SK-N-SH (cell line): Measurements from ENCODE around the gene IL21R. TPM values are rescaled to one million over a fixed set of nuclear protein-coding genes. Genes with fewer than 3 reads are reported as not detected.

ENCODE experiments used
- CTCF ChIA-PET: fragments of 300-600, 350-600 bp; formaldehyde crosslinking; extraction: SDS; loops from one replicate; lab custom pipeline; 2021; lab: Yijun Ruan, JAX
- POLR2A ChIA-PET: fragments of 350-600 bp; sonication (Branson Sonifier 250); formaldehyde crosslinking; extraction: SDS; loops from one replicate; lab custom pipeline; 2020; ENCODE audit warnings: antibody characterized with exemption, inconsistent platforms; lab: Yijun Ruan, JAX
- DNase-seq: peaks from one replicate; pipeline ENCODE4 v3.0.0; 2012
- H2AFZ ChIP-seq: fragments of 200-600 bp; sonication (generic); 2 replicates; pipeline ENCODE4 v1.8.1; 2016; ENCODE audit warnings: antibody characterized with exemption, mild to moderate bottlenecking, low read depth
- H3F3A ChIP-seq: fragments of 200-600 bp; sonication (generic); replicated peaks from 2 replicates; pipeline ENCODE3; 2016; ENCODE audit warnings: antibody characterized with exemption, mild to moderate bottlenecking; ENCODE audit not compliant: insufficient read depth
- H3K27ac ChIP-seq, 2 experiments: fragments of 200-500 bp in 1 of 2; fragments of 200-600 bp in 1 of 2; sonication (Bioruptor generic) in 1 of 2; sonication (generic), shearing (Covaris generic) in 1 of 2; 2 replicates each; pipeline versions ENCODE4 v1.5.1 to v1.6.1; 2014 to 2016; ENCODE audit warnings: low read depth in 2 of 2, inconsistent platforms in 1 of 2, low read length in 1 of 2, mild to moderate bottlenecking in 1 of 2, mixed read lengths in 1 of 2
- H3K27me3 ChIP-seq: fragments of 200-600 bp; sonication (generic), shearing (Covaris generic); 2 replicates; pipeline ENCODE4 v1.6.1; 2016; ENCODE audit warnings: mixed run types; ENCODE audit not compliant: insufficient read depth
- H3K36me3 ChIP-seq, 2 experiments: fragments of 200-500 bp in 1 of 2; fragments of 200-600 bp in 1 of 2; sonication (Bioruptor generic) in 1 of 2; sonication (generic) in 1 of 2; replicated peaks in 1 of 2; 2 replicates each; pipeline versions ENCODE3 to v1.5.1; 2014 to 2016; ENCODE audit warnings: low read length in 1 of 2, mild to moderate bottlenecking in 1 of 2; ENCODE audit not compliant: insufficient read depth in 2 of 2, control insufficient read depth in 1 of 2
- H3K4me1 ChIP-seq, 2 experiments: fragments of 200-500 bp in 1 of 2; fragments of 200-600 bp in 1 of 2; sonication (Bioruptor generic) in 1 of 2; sonication (generic), shearing (Covaris generic) in 1 of 2; 2 replicates each; pipeline versions ENCODE4 v1.5.1 to v1.6.1; 2014 to 2016; ENCODE audit warnings: low read depth in 1 of 2, low read length in 1 of 2, mixed run types in 1 of 2; ENCODE audit not compliant: insufficient read depth in 2 of 2, control insufficient read depth in 1 of 2
- H3K4me2 ChIP-seq: fragments of 200-600 bp; sonication (generic), shearing (Covaris generic); 2 replicates; pipeline ENCODE4 v1.6.1; 2017; ENCODE audit warnings: mixed run types
- H3K4me3 ChIP-seq, 2 experiments: fragments of 200-500 bp in 1 of 2; fragments of 200-600 bp in 1 of 2; sonication (Bioruptor generic) in 1 of 2; sonication (generic), shearing (Covaris generic) in 1 of 2; 2 replicates each; pipeline versions ENCODE4 v1.5.1 to v1.8.1; 2014 to 2016; ENCODE audit warnings: low read depth in 2 of 2, inconsistent platforms in 1 of 2, low read length in 1 of 2, mild to moderate bottlenecking in 1 of 2, mixed read lengths in 1 of 2, moderate library complexity in 1 of 2
- H3K79me2 ChIP-seq: fragments of 200-600 bp; sonication (generic); 2 replicates; pipeline ENCODE4 v1.8.1; 2017; ENCODE audit warnings: mild to moderate bottlenecking; ENCODE audit not compliant: insufficient read depth
- H3K9ac ChIP-seq: fragments of 200-600 bp; sonication (generic); 2 replicates; pipeline ENCODE4 v1.6.1; 2017; ENCODE audit warnings: mixed run types
- H3K9me2 ChIP-seq: fragments of 200-600 bp; sonication (generic); 2 replicates; pipeline ENCODE4 v1.6.1; 2017; ENCODE audit warnings: mixed run types
- H3K9me3 ChIP-seq: fragments of 200-600 bp; sonication (generic); 2 replicates; pipeline ENCODE4 v1.6.1; 2017; ENCODE audit warnings: mixed run types, mild to moderate bottlenecking, moderate library complexity
- H4K20me1 ChIP-seq: fragments of 200-600 bp; sonication (generic); 2 replicates; pipeline ENCODE4 v1.6.1; 2017; ENCODE audit warnings: mild to moderate bottlenecking, mixed run types; ENCODE audit not compliant: insufficient read depth
- CHD2 ChIP-seq: fragments of 150-350 bp; IDR thresholded peaks from 2 replicates; pipeline ENCODE4 v1.6.1; 2018; ENCODE audit warnings: low read length; ENCODE audit not compliant: partially characterized antibody
- ELF1 ChIP-seq: IDR thresholded peaks from 2 replicates; pipeline ENCODE4 v1.4.0; 2012
- FOSL2 ChIP-seq: IDR thresholded peaks from 2 replicates; pipeline ENCODE4 v1.4.0; 2012; ENCODE audit warnings: low read depth, mild to moderate bottlenecking, moderate library complexity, borderline replicate concordance
- FOXM1 ChIP-seq: IDR thresholded peaks from 2 replicates; pipeline ENCODE4 v1.4.0; 2012; ENCODE audit warnings: low read depth, mild to moderate bottlenecking
- GATA2 ChIP-seq: sonication (generic); formaldehyde crosslinking; IDR thresholded peaks from 2 replicates; pipeline ENCODE4 v1.5.0; 2020; ENCODE audit warnings: mild to moderate bottlenecking, missing genetic modification reagents
- JUND ChIP-seq: IDR thresholded peaks from 2 replicates; pipeline ENCODE4 v1.4.0; 2012
- NFIC ChIP-seq: IDR thresholded peaks from 2 replicates; pipeline ENCODE4 v1.4.0; 2012; ENCODE audit warnings: borderline replicate concordance
- NRF1 ChIP-seq: IDR thresholded peaks from 2 replicates; pipeline ENCODE4 v1.6.1; 2012; ENCODE audit warnings: low read depth, mild to moderate bottlenecking, low read length
- PBX3 ChIP-seq: IDR thresholded peaks from 2 replicates; pipeline ENCODE4; 2012
- RAD21 ChIP-seq: IDR thresholded peaks from 2 replicates; pipeline ENCODE4 v1.6.1; 2012; ENCODE audit warnings: mild to moderate bottlenecking, low read length
- RCOR1 ChIP-seq: fragments of 150-350 bp; IDR thresholded peaks from 2 replicates; pipeline ENCODE4 v1.6.1; 2017; ENCODE audit warnings: antibody characterized with exemption, low read length
- RXRA ChIP-seq: IDR thresholded peaks from 2 replicates; pipeline ENCODE4 v1.4.0; 2012; ENCODE audit warnings: low read depth, mild to moderate bottlenecking, borderline replicate concordance
- SIN3A ChIP-seq: IDR thresholded peaks from 2 replicates; pipeline ENCODE4 v1.6.1; 2012; ENCODE audit warnings: low read depth, mild to moderate bottlenecking, low read length, moderate library complexity, borderline replicate concordance
- SMC3 ChIP-seq: IDR thresholded peaks from 2 replicates; pipeline ENCODE4 v1.6.1; 2012; ENCODE audit warnings: low read depth, low read length, improper control_type of control experiment
- TAF1 ChIP-seq: IDR thresholded peaks from 2 replicates; pipeline ENCODE4 v1.6.1; 2012; ENCODE audit warnings: low read depth, mild to moderate bottlenecking, low read length, moderate library complexity, borderline replicate concordance
- TCF12 ChIP-seq: IDR thresholded peaks from 2 replicates; pipeline ENCODE4 v1.4.0; 2012
- USF2 ChIP-seq: fragments of 150-350 bp; IDR thresholded peaks from 2 replicates; pipeline ENCODE4 v1.6.1; 2017; ENCODE audit warnings: antibody characterized with exemption, low read length, low read depth, borderline replicate concordance
- ZBTB33 ChIP-seq: IDR thresholded peaks from 2 replicates; pipeline ENCODE4 v1.4.0; 2012; ENCODE audit warnings: low read depth, borderline replicate concordance
- WGBS: methylation state at CpG from one replicate; pipeline ENCODE4 v1.1.6; 2017; ENCODE audit warnings: low lambda C conversion rate; 5-methylcytosine and 5-hydroxymethylcytosine counted together
- polyA plus RNA-seq, 3 experiments: library from polyadenylated mRNA; depleted of rRNA; stranded (reverse); fragments of >200 nt; gene quantifications; 2 replicates each; pipeline ENCODE4 v1.2.3, GENCODE V29; 2012
- TF ChIP-seq, protein P1 (sequence below): fragments of 200-600 bp; sonication (generic); IDR thresholded peaks from 2 replicates; pipeline ENCODE4 v1.6.1; 2017; ENCODE audit warnings: antibody characterized with exemption, mild to moderate bottlenecking, moderate library complexity
- TF ChIP-seq, protein P2 (sequence below): IDR thresholded peaks from 2 replicates; pipeline ENCODE4 v1.6.1; 2012; ENCODE audit warnings: mild to moderate bottlenecking, low read depth, low read length, moderate library complexity

IL21R gene
- polyA plus RNA-seq, 1 of the 3 experiments (the other 2 are of a cell fraction), result 0.13 TPM

DNA sequence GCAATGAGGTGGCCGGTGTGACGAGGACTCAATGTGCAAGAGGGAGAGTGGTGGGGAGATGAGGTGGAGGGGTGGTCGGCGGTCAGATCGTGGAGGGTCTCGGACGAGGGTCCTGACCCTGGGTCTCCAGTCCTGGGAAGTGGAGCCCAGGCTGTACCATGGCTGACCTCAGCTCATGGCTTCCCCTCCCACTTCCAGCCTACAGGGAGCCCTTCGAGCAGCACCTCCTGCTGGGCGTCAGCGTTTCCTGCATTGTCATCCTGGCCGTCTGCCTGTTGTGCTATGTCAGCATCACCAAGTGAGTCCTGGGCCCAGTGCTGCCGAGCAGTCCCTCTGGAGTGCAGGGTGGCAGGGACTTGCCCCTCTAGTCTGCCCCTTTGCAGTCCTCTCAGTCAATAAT, 46.4 kb upstream of the IL21R start:
- POLR2A ChIA-PET, result no interaction called here
- H3K79me2 ChIP-seq, result 0 out of 2 replicates have a peak, but pooled peaks cover 3% of the 10 kb centered on the region
- no peaks in the 10 kb centered on the region for H3K9me3 ChIP-seq
- H3K9ac ChIP-seq, result no peak overlapping the region
- H3F3A ChIP-seq, result no peaks in the 10 kb centered on the region
- CTCF ChIA-PET, result interaction anchor here (1.4 to 4.5 kb wide), 3 partner anchors 13 to 200 kb away, joined by 3 to 21 read pairs (median 8); no protein-coding TSS in a partner anchor
- H3K9me2 ChIP-seq, result no peaks in the 10 kb centered on the region
- H4K20me1 ChIP-seq, result no peaks in the 10 kb centered on the region
- TF ChIP-seq NFIC (no peak), GATA2 (CRISPR knock-in tag) (no peak), PBX3 (no peak), RCOR1 (no peak), NRF1 (no peak), JUND (no peak), TAF1 (no peak), RAD21 (peak; percentile 32; the same call in 1 of the 2 replicates)
- TF ChIP-seq, protein P1, sequence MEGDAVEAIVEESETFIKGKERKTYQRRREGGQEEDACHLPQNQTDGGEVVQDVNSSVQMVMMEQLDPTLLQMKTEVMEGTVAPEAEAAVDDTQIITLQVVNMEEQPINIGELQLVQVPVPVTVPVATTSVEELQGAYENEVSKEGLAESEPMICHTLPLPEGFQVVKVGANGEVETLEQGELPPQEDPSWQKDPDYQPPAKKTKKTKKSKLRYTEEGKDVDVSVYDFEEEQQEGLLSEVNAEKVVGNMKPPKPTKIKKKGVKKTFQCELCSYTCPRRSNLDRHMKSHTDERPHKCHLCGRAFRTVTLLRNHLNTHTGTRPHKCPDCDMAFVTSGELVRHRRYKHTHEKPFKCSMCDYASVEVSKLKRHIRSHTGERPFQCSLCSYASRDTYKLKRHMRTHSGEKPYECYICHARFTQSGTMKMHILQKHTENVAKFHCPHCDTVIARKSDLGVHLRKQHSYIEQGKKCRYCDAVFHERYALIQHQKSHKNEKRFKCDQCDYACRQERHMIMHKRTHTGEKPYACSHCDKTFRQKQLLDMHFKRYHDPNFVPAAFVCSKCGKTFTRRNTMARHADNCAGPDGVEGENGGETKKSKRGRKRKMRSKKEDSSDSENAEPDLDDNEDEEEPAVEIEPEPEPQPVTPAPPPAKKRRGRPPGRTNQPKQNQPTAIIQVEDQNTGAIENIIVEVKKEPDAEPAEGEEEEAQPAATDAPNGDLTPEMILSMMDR, result peak; percentile 50
- H3K4me2 ChIP-seq, result no peak overlapping the region
- DNase-seq, result no peak
- no peak overlapping the region for H3K4me3 ChIP-seq
- peaks cover 3 to 28% of the 10 kb centered on the region in 2 experiments for H3K36me3 ChIP-seq
- no peaks in the 10 kb centered on the region for H3K4me1 ChIP-seq
- no peaks in the 10 kb centered on the region for H3K27me3 ChIP-seq
- H2AFZ ChIP-seq, result no peak overlapping the region
- WGBS, result 81% methylated on average over 2 of the region's 12 CpGs
- H3K27ac ChIP-seq, result no peak overlapping the region

GRCh38 chr16:27356794-27357193, 45.2 kb upstream of the IL21R start:
- peaks cover 3 to 18% of the 10 kb centered on the region in 2 experiments for H3K36me3 ChIP-seq
- TF ChIP-seq SMC3, result no peak
- TF ChIP-seq USF2, result no peak
- no peak for TF ChIP-seq SIN3A
- TF ChIP-seq, protein P2, sequence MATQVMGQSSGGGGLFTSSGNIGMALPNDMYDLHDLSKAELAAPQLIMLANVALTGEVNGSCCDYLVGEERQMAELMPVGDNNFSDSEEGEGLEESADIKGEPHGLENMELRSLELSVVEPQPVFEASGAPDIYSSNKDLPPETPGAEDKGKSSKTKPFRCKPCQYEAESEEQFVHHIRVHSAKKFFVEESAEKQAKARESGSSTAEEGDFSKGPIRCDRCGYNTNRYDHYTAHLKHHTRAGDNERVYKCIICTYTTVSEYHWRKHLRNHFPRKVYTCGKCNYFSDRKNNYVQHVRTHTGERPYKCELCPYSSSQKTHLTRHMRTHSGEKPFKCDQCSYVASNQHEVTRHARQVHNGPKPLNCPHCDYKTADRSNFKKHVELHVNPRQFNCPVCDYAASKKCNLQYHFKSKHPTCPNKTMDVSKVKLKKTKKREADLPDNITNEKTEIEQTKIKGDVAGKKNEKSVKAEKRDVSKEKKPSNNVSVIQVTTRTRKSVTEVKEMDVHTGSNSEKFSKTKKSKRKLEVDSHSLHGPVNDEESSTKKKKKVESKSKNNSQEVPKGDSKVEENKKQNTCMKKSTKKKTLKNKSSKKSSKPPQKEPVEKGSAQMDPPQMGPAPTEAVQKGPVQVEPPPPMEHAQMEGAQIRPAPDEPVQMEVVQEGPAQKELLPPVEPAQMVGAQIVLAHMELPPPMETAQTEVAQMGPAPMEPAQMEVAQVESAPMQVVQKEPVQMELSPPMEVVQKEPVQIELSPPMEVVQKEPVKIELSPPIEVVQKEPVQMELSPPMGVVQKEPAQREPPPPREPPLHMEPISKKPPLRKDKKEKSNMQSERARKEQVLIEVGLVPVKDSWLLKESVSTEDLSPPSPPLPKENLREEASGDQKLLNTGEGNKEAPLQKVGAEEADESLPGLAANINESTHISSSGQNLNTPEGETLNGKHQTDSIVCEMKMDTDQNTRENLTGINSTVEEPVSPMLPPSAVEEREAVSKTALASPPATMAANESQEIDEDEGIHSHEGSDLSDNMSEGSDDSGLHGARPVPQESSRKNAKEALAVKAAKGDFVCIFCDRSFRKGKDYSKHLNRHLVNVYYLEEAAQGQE, result no peak
- TF ChIP-seq CHD2, result no peak
- no peak for TF ChIP-seq TCF12
- TF ChIP-seq FOXM1, result no peak
- no peak for TF ChIP-seq RXRA
- no peak for TF ChIP-seq FOSL2
- no peak for TF ChIP-seq RAD21
- TF ChIP-seq ELF1, result no peak
- TF ChIP-seq ZBTB33, result no peak

More at GRCh38 chr16:27356794-27357193, 45.2 kb upstream of the IL21R start:
- WGBS, result 65% methylated on average over 4 of the region's 4 CpGs
- H3K79me2 ChIP-seq, result 0 out of 2 replicates have a peak, but pooled peaks cover 3% of the 10 kb centered on the region
- ChIA-PET POLR2A (no interaction called here), CTCF (interaction anchor here (1.2 to 4.5 kb wide), 2 partner anchors 12 to 177 kb away, joined by 5 to 21 read pairs; no protein-coding TSS in a partner anchor)
- no peaks in the 10 kb centered on the region for H3K4me1 ChIP-seq
- no peaks in the 10 kb centered on the region for H4K20me1 ChIP-seq
- no peak overlapping the region for H3K4me2 ChIP-seq
- no peaks in the 10 kb centered on the region for H3K9me2 ChIP-seq
- no peak overlapping the region for H3K9ac ChIP-seq
- DNase-seq, result no peak
- H3K27ac ChIP-seq, result no peak overlapping the region
- no peaks in the 10 kb centered on the region for H3F3A ChIP-seq
- H2AFZ ChIP-seq, result no peak overlapping the region
- H3K27me3 ChIP-seq, result no peaks in the 10 kb centered on the region
- H3K4me3 ChIP-seq, result no peak overlapping the region
- no peaks in the 10 kb centered on the region for H3K9me3 ChIP-seq
